NCI-H2029 (cell line): ENCODE data around the gene C5orf15.

Experiments used
- DNase-seq: peaks from one replicate; lab custom pipeline; 2025; lab: John Stamatoyannopoulos, UW

Gene C5orf15

GRCh38 chr5:133921069-133921468, 47.4 kb downstream of the C5orf15 start:
- no peak for DNase-seq

- DNase-seq = no peak
Observed at GRCh38 chr5:133919148-133920136, 49.0 kb downstream of the C5orf15 start.

GRCh38 chr5:133918731-133919130, 49.7 kb downstream of the C5orf15 start:
- no peak for DNase-seq

GRCh38 chr5:133918316-133918715, 50.1 kb downstream of the C5orf15 start:
- no peak for DNase-seq

GRCh38 chr5:133917785-133918184, 50.6 kb downstream of the C5orf15 start:
- no peak for DNase-seq

- DNase-seq = peak; percentile 39
Observed at GRCh38 chr5:133916914-133917313, 51.5 kb downstream of the C5orf15 start.

- DNase-seq = no peak
Observed at GRCh38 chr5:133916479-133916878, 51.9 kb downstream of the C5orf15 start.

- DNase-seq = no peak
Observed at GRCh38 chr5:133914434-133914833, 54.0 kb downstream of the C5orf15 start.

GRCh38 chr5:133913413-133914155, 54.8 kb downstream of the C5orf15 start:
- no peak for DNase-seq

GRCh38 chr5:133912951-133913350, 55.5 kb downstream of the C5orf15 start:
- no peak for DNase-seq

GRCh38 chr5:133910571-133910970, 57.9 kb downstream of the C5orf15 start:
- no peak for DNase-seq

GRCh38 chr5:133909603-133910002, 58.8 kb downstream of the C5orf15 start:
- DNase-seq = no peak

GRCh38 chr5:133907075-133907474, 61.4 kb downstream of the C5orf15 start:
- peak; percentile 75 for DNase-seq

- DNase-seq = no peak
Observed at GRCh38 chr5:133906303-133906702, 62.1 kb downstream of the C5orf15 start.
